NCI-H146 (cell line): ENCODE measurements around the gene FBN2.

Source experiments
- DNase-seq: peaks from one replicate; lab custom pipeline; 2025; lab: John Stamatoyannopoulos, UW

Gene FBN2

DNA sequence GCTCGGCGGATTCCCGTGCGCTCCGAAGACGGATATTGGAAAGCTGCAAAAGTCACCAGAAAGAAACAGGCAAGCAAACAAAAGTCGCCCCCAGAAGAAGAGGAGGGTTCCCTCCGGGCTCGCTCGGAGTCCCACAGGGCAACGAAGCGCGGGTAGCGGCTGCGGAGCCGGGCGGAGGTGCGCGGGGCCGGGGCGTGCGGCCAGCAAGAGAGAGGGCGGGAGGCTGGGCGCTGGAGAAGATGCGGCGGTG, at the start of gene FBN2:
Gene FBN2 (minus strand): TSS at position 246 of the 250 bp plus-strand sequence. CDS start 642 bp downstream, outside the sequence.
- DNase-seq = no peak

- no peak for DNase-seq
Measured at GRCh38 chr5:128587275-128587674, 49.2 kb upstream of the FBN2 start.

- no peak for DNase-seq
Measured at GRCh38 chr5:128586848-128587247, 48.8 kb upstream of the FBN2 start.

DNA sequence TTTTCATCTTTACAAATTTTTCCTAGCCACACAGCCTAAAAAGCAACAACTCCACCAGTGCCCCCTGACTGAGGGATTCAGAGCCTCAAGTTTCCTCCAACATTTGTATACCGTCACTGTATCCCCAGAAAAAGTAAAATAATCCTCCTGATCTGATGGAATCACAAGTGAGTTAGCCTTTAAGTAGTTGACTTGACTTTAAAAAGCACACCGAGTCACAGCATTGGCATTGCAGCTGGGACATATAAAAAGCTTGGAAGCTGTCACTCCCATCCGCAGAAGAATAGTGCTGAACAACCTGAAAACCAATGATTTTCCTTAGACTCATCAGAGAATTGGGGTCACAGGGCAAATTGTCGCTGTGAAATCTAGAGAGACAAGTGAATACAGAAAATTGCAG, 41.6 kb upstream of the FBN2 start:
- DNase-seq = no peak

DNA sequence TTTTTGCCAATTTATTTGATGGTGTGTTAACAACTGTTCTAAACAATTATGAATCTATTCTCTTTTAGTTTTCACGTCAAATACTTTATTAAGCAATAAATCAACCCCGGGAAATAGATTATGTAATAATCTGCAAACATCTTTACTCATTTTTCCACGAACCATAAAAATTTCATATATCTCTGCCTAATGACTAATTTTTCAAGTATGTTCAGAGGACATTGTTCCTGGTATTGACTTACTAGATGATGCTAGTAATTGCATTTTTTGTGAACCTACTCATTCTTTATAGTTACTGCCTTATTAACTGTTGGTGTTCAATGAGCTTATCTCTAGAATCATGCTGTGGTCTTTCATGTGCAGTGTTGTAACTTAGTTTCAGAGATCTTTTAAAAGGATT, 41.0 kb upstream of the FBN2 start:
- no peak for DNase-seq

- DNase-seq = no peak
Measured at GRCh38 chr5:128574041-128574440, 36.0 kb upstream of the FBN2 start.

DNA sequence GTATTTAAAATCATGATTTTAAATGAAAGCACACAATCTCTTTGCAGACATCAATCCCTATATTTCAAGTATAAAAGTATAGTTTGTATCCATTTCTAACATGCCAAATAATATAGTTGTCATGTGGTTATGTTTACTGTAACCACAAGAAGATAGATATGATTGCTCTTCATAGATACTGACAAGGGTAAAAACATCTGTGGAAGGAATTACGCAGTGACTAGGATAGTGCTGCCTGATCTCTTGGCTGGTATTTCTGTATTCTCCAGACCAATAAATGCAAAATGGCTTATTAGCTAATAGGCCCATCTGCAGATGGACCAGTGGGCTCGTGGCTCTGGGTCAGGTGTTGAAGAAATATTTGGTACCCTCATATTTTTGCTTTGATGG, 34.9 kb upstream of the FBN2 start:
- DNase-seq = no peak

DNA sequence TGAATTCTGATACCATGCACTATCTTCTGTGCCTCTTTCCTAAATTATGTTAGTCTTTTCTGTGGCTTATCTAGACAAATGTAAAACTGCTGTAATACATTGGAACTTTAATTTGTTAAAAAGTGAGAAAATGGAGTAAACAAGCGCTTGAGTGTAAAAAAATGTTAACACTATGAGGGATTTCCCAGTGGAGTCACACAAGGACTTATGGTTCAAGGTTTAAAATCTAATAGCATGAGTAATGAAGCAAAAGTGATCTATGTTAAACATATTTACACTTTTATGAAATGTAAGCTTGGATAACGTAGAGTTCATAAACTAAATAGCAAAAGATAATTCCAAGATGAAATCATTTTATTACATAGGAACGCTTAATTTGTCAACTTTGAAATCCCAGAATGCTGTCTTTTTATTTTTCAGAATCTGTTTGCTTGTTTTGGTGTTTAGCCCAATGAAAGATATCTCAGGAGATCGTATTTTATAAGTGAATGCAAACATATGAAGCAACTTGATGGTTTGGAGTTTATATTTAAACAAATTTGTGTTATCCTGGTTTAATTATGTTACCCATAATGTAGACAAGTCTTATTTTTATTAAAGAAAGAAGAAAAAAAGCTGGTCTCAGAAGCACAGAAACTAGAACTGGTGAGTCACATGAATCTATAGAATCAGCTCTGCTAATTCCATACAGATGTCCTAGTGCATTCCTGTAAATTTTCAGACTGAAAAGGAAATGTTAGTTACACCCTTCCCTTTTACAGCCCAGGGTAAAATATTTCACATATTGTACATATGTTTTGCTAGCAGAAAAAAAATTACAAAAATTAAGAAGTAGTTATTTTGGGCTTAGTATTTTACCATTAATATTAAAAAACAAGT, 34.2 kb upstream of the FBN2 start:
- no peak for DNase-seq

DNA sequence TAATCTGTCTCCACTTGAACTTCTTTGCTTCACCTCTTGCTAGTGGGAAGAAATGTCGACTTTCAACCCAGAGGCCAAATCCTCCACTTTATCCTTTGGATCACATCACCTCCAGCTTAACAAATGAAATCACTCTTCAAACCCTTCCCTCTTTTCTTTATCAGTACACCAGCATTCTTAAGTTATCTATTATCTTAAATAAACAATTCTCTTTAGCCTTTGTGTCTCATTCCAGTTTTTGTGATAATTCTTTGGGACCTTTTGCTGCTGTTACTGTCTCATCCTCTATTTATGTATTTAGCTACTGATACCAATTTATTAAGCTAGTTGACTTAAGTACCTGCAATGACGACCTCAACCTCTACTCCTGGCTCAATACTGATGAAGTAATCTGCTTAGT, 28.1 kb upstream of the FBN2 start:
- no peak for DNase-seq

- DNase-seq = no peak
Measured at GRCh38 chr5:128559300-128560297, 21.6 kb upstream of the FBN2 start.

DNA sequence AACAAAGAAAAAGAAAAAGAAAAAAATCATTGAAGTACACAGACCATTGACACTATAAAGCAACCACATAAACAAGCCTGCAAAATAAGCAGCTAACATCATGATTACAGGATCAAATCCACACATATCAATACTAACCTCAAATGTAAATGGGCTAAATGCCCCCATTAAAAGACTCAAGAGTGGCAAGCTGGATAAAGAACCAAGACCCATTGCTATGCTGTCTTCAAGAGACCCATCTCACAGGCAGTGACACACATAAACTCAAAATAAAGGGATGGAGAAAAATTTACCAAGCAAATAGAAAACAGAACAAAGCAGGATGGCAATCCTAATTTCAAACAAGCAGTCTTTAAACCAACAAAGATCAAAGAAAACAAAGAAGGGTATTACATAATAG, 15.7 kb upstream of the FBN2 start:
- DNase-seq = no peak

GRCh38 chr5:128551476-128551875, 13.4 kb upstream of the FBN2 start:
- no peak for DNase-seq

- no peak for DNase-seq
Measured at GRCh38 chr5:128549496-128549895, 11.5 kb upstream of the FBN2 start.

DNA sequence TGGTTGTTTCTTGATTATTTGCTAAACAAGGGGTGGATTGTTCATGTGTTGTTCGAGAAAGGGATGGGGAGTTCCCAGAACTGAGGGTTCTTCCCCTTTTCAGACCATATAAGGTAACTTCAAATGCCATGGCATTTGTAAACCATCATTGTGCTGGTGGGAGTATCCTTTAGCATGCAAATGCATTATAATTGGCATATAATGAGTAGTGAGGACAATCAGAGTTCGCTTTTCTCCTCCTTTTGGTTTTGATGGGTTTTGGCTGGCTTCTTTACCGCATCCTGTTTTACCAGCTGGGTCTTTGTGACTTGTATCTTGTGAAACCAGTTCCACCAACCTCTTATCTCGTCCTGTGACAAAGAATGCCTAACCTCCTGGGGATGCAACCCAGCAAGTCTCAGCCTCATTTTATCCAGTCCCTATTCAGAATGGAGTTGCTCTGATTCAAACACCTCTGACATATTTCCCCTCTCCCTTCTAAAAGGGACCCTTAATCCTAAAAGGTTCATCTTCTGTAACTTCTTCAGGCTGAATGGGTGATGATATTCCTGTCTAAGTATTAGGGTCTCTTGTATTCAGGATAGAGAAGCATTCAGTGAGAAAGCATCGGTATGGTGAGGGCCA, 8.7 kb upstream of the FBN2 start:
- DNase-seq = peak; percentile 39

DNA sequence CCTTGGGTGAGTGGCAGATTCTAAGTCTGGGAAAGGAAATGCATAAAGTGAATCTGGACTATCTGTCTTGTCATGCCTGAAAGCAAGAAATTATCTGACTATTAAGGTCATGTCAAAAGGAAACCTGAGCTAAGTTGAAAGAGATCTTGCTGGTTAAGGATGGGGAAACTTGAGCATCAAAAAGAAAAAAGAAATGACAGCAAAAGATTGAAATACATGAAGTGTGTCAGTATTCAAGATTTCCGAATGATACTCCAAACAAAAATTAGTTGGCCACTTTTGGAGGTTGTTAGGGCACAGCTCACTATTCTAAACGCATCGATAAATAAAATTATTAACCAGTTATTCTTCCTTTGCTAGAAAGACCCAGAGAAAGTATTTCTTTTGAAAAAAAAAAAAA, 3.3 kb upstream of the FBN2 start:
- DNase-seq = no peak

GRCh38 chr5:128539038-128539429, 989 bp upstream of the FBN2 start:
- DNase-seq = peak; percentile 23

GRCh38 chr5:128538250-128539037, 399 bp upstream of the FBN2 start:
- DNase-seq = peak; percentile 84

DNA sequence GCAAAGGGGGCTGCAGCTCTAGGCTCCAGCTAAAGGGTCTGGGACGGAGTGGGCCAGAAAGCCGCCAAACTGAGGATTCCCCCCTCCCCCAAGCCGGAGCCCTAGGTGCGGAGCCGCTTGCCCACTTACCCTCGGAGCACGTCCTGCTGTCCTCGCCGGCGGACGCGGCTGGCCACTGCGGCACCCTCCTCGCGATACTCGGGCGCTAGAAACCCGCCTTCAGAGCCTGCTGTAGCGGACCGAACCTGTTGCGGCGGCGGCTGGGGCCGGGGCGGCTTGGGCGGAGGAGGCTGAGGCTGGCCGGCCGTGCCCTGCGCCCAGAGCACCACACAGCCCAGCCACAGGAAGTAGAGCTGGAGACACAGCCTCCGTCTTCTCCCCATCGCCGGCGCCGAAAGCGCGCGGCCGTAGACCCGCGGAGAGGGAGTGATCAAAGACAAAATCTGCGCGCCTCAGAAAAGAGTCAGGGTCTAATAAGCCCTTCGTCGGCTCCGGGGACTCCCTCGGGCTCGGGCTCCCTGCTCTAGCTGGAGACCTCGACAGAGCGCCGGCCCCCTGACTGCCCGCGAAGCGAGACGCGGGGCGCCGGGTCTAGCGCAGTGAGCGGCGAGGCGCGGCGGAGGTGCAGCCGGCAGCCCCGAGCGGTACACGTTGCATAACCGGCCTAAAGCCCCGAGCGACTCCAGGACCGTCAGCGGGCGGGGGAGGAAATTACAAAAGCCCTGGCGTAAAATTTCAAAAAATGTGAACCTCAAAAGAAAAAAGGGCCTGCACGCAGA, 635 bp downstream of the FBN2 start:
- peak; percentile 65 for DNase-seq

- peak; percentile 48 for DNase-seq
Measured at GRCh38 chr5:128536254-128537220, 1.5 kb downstream of the FBN2 start.

- no peak for DNase-seq
Measured at GRCh38 chr5:128535251-128535650, 2.8 kb downstream of the FBN2 start.
